ENCODE results near the gene NTN1.

Gene NTN1

DNA sequence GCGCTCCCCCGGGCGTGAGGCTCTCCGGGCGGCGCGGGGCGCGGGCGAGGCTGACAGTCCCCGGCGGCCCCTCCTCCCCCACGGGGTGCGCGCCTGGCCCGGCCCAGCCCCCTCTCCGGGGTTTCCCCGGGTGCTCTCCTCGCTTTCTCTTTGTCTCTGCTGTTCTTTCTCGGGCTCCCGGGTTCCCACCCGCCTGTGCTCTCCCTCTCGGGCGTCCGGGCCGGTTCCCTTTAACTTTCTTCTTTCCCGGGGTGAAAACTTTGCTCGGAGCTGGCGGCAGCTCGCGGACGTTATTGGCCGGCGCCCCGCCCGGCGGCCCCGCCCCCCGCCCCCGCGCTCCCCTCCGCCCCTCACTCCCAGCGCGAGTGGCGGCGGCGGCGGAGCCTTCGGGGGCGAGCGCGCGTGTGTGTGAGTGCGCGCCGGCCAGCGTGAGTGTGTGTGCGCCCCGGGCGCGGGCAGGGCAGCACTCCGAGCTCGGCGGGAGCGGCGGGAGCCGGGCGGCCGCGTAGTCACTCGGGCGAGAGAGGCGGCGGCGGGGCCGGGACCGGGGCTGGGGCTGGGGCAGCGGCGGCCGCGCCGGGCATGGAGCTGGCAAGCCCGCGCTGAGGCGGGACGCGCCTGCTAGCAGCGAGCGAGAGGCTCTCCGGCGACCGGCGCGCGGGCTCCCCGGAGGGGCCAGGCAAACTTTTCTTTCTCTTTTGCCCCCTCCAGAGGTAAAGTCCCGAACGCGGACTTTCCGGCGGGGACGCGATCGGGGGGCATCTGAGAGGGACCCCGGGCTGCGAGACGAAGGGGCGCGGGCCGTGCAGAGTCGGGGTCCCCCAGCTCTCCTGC, at the start of gene NTN1:
Gene NTN1, plus strand, starts transcription at position 353 of the 834 bp plus-strand sequence. CDS start 864 bp downstream, outside the sequence.
- Histone ChIP-seq H3K4me2 (ENCODE audit: low read length) (peak within 1 kb of the TSS; percentile 48), H3K27ac (ENCODE audit: low read depth, low read length, poor library complexity, severe bottlenecking) (no peak within 1 kb of the TSS), H3K36me3 (ENCODE audit: insufficient read depth, low read length) (no peaks in the 10 kb centered on the region), H3K9me2 (ENCODE audit: low read depth, low read length) (no peaks in the 10 kb centered on the region), H3K4me1 (ENCODE audit: insufficient read depth, low read length, severe bottlenecking) (no peaks in the 10 kb centered on the region), H3K27me3 (ENCODE audit: insufficient read depth, low read length) (0 out of 2 replicates have a peak, but pooled peaks cover 2% of the 10 kb centered on the region), H3F3A (ENCODE audit: insufficient read depth, low read length) (no peaks in the 10 kb centered on the region), H3K9ac (ENCODE audit: low read length) (no peak within 1 kb of the TSS), H4K20me1 (ENCODE audit: insufficient read depth, low read length) (no peaks in the 10 kb centered on the region), H3K4me3 (ENCODE audit: low read depth, low read length, poor library complexity, severe bottlenecking) (peak within 1 kb of the TSS; percentile 46), H2AFZ (ENCODE audit: low read length) (no peak within 1 kb of the TSS), H3K9me3 (ENCODE audit: low read length) (no peaks in the 10 kb centered on the region), H3K79me2 (ENCODE audit: insufficient read depth, low read length) (no peaks in the 10 kb centered on the region)
- TF ChIP-seq EZH2 (IDR thresholded peaks at IDR 0.05; ENCODE audit: borderline replicate concordance, low read length) (no peak), CTCF (IDR thresholded peaks at IDR 0.05; ENCODE audit: low read length) (no peak)

GRCh38 chr17:8975091-8975725, 46.1 kb upstream of the NTN1 start:
- Histone ChIP-seq H3K9ac (ENCODE audit: low read length) (no peak overlapping the region), H4K20me1 (ENCODE audit: insufficient read depth, low read length) (no peaks in the 10 kb centered on the region), H3K27ac (ENCODE audit: low read depth, low read length, poor library complexity, severe bottlenecking) (no peak overlapping the region), H3K79me2 (ENCODE audit: insufficient read depth, low read length) (no peaks in the 10 kb centered on the region), H3K4me2 (ENCODE audit: low read length) (no peak overlapping the region), H3K36me3 (ENCODE audit: insufficient read depth, low read length) (no peaks in the 10 kb centered on the region), H3K9me3 (ENCODE audit: low read length) (no peaks in the 10 kb centered on the region), H2AFZ (ENCODE audit: low read length) (no peak overlapping the region), H3K4me1 (ENCODE audit: insufficient read depth, low read length, severe bottlenecking) (no peaks in the 10 kb centered on the region), H3F3A (ENCODE audit: insufficient read depth, low read length) (no peaks in the 10 kb centered on the region), H3K9me2 (ENCODE audit: low read depth, low read length) (no peaks in the 10 kb centered on the region), H3K4me3 (ENCODE audit: low read depth, low read length, poor library complexity, severe bottlenecking) (no peak overlapping the region), H3K27me3 (ENCODE audit: insufficient read depth, low read length) (no peaks in the 10 kb centered on the region; the same call in 1 of the 2 replicates)
- TF ChIP-seq CTCF (IDR thresholded peaks at IDR 0.05; ENCODE audit: low read length) (no peak), EZH2 (IDR thresholded peaks at IDR 0.05; ENCODE audit: borderline replicate concordance, low read length) (no peak)

DNA sequence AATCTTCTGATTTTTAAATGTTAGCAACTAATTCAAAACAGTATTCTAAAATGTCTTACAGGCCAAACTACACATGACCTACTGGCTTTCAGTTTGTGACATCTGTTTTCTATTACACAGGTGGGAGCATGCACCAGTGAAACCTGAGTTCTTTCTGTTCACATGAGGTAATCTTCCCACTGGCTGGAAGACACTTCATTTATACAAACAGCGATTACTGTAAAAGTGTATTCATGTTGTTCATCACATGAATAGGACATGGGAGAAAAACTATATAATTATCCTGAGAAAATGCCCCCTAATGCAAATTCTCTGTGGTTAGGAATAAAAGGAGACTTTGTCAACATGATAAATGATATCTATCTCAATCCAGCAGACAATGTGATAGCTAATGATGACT, 44.7 kb upstream of the NTN1 start:
- TF ChIP-seq CTCF (IDR thresholded peaks at IDR 0.05; ENCODE audit: low read length), result no peak
- Histone ChIP-seq H3K9me2 (ENCODE audit: low read depth, low read length) (no peaks in the 10 kb centered on the region), H3K79me2 (ENCODE audit: insufficient read depth, low read length) (no peaks in the 10 kb centered on the region), H3K36me3 (ENCODE audit: insufficient read depth, low read length) (no peaks in the 10 kb centered on the region), H3K4me3 (ENCODE audit: low read depth, low read length, poor library complexity, severe bottlenecking) (no peak overlapping the region), H3K9ac (ENCODE audit: low read length) (no peak overlapping the region), H2AFZ (ENCODE audit: low read length) (no peak overlapping the region), H4K20me1 (ENCODE audit: insufficient read depth, low read length) (no peaks in the 10 kb centered on the region), H3K9me3 (ENCODE audit: low read length) (no peaks in the 10 kb centered on the region), H3K4me2 (ENCODE audit: low read length) (no peak overlapping the region), H3K27ac (ENCODE audit: low read depth, low read length, poor library complexity, severe bottlenecking) (no peak overlapping the region), H3K27me3 (ENCODE audit: insufficient read depth, low read length) (no peaks in the 10 kb centered on the region; the same call in 1 of the 2 replicates), H3F3A (ENCODE audit: insufficient read depth, low read length) (no peaks in the 10 kb centered on the region), H3K4me1 (ENCODE audit: insufficient read depth, low read length, severe bottlenecking) (no peaks in the 10 kb centered on the region)

All from OCI-LY1 (cell line).